T-cell (primary cell): ENCODE results near the gene STK32B. TPM values are rescaled to one million over a fixed set of nuclear protein-coding genes. Genes with fewer than 3 reads are reported as not detected.
"Not testable (repeated sequence)": the region's sequence is repeated elsewhere in the genome, so short reads cannot be mapped to it uniquely, and the experiment has no call there.

ENCODE experiments used
- ATAC-seq, 4 experiments: fragments of 200-7000 bp in 3 of 4; fragments of 150-1000 bp in 1 of 4; cut with Tn5 transposase; replicated peaks in 1 of 4; 1 replicate in 3 of 4; 2 replicates in 1 of 4; pipeline ENCODE4 v1.10.0; 2021; ENCODE audit warnings: moderate library complexity in 3 of 4, mild to moderate bottlenecking in 2 of 4, moderate number of reproducible peaks in 1 of 4
- CTCF ChIA-PET, 2 donors: fragments of 300-600 bp; sonication (Branson Sonifier 250); formaldehyde crosslinking; loops; one replicate each; lab custom pipeline; 2022; ENCODE audit warnings: antibody characterized with exemption in 2 of 2; lab: Charles Lee
- POLR2A ChIA-PET, 2 donors: fragments of 300-600 bp; sonication (Branson Sonifier 250); formaldehyde crosslinking; loops; one replicate each; lab custom pipeline; 2022; ENCODE audit warnings: antibody characterized with exemption in 2 of 2; lab: Charles Lee
- DNase-seq, 35 experiments: peaks; one replicate each; pipeline versions ENCODE4 v3.0.0 to v3.0.0-alpha.2; 2013 to 2023
- H3K27ac ChIP-seq: one replicate; pipeline ENCODE4 v1.5.1; 2013; ENCODE audit warnings: low read length
- H3K27me3 ChIP-seq, 2 experiments: replicated peaks in 1 of 2; 1 replicate in 1 of 2; 2 replicates in 1 of 2; pipeline versions ENCODE4 v1.6.1 to v1.7.0; 2013; ENCODE audit warnings: low read length in 1 of 2, mixed read lengths in 1 of 2; ENCODE audit not compliant: control insufficient read depth in 2 of 2, insufficient read depth in 2 of 2; ENCODE audit errors: extremely low read depth in 1 of 2
- H3K36me3 ChIP-seq, 2 donors: 1 replicate in 1 of 2; 2 replicates in 1 of 2; pipeline versions ENCODE4 v1.6.1 to v1.7.0; 2013; ENCODE audit warnings: low read length in 1 of 2; ENCODE audit not compliant: control insufficient read depth in 2 of 2, insufficient read depth in 1 of 2; ENCODE audit errors: extremely low read depth in 1 of 2
- H3K4me1 ChIP-seq, 2 experiments: 1 replicate in 1 of 2; 2 replicates in 1 of 2; pipeline versions ENCODE4 v1.6.1 to v1.7.0; 2013; ENCODE audit warnings: low read length in 2 of 2, mixed read lengths in 1 of 2; ENCODE audit not compliant: insufficient read depth in 2 of 2, control insufficient read depth in 1 of 2; ENCODE audit errors: extremely low read depth in 1 of 2
- H3K4me3 ChIP-seq, 2 donors: 1 replicate in 1 of 2; 2 replicates in 1 of 2; pipeline versions ENCODE4 v1.5.1 to v1.7.0; 2013; ENCODE audit warnings: mild to moderate bottlenecking in 2 of 2, low read length in 1 of 2, moderate library complexity in 1 of 2; ENCODE audit not compliant: control insufficient read depth in 1 of 2; ENCODE audit errors: extremely low read depth in 1 of 2
- H3K9me3 ChIP-seq: 2 replicates; pipeline ENCODE4 v1.7.0; 2013
- H3K27ac Mint-ChIP-seq, 2 donors: one replicate each; pipeline ENCODE4 v1.8.0; 2020 to 2021; ENCODE audit warnings: mild to moderate bottlenecking in 2 of 2, mixed read lengths in 2 of 2
- H3K27me3 Mint-ChIP-seq, 2 donors: one replicate each; pipeline ENCODE4 v1.8.0; 2021 to 2022; ENCODE audit warnings: mixed read lengths in 2 of 2
- H3K36me3 Mint-ChIP-seq: one replicate; pipeline ENCODE4 v1.8.0; 2021; ENCODE audit warnings: mixed read lengths
- H3K4me1 Mint-ChIP-seq, 3 donors: one replicate each; pipeline ENCODE4 v1.8.0; 2020 to 2022; ENCODE audit warnings: mixed read lengths in 3 of 3, mild to moderate bottlenecking in 1 of 3
- H3K4me3 Mint-ChIP-seq, 3 donors: one replicate each; pipeline ENCODE4 v1.8.0; 2020 to 2022; ENCODE audit warnings: mild to moderate bottlenecking in 3 of 3, mixed read lengths in 3 of 3, moderate library complexity in 3 of 3
- H3K9me3 Mint-ChIP-seq, 3 donors: one replicate each; pipeline ENCODE4 v1.8.0; 2020 to 2022; ENCODE audit warnings: mixed read lengths in 3 of 3
- WGBS: methylation state at CpG from one replicate; pipeline ENCODE4 v1.1.5; 2013; ENCODE audit warnings: missing lambda C conversion rate; ENCODE audit not compliant: insufficient coverage; 5-methylcytosine and 5-hydroxymethylcytosine counted together
- total RNA-seq, 35 experiments: library from RNA in 6 of 35; stranded (reverse) in 6 of 35; fragments of 120-200 nt in 1 of 35; gene quantifications; one replicate each; pipeline versions ENCODE4 v1.2.1 to v1.2.4 and lab custom pipeline; 2013 to 2026

STK32B gene
- total RNA-seq, 5 donors from 2014 or later (not counting 1 experiment from before 2014, with no cell fraction given) = 0.12 to 0.20 (median 0.15) TPM; not detected in 2

DNA sequence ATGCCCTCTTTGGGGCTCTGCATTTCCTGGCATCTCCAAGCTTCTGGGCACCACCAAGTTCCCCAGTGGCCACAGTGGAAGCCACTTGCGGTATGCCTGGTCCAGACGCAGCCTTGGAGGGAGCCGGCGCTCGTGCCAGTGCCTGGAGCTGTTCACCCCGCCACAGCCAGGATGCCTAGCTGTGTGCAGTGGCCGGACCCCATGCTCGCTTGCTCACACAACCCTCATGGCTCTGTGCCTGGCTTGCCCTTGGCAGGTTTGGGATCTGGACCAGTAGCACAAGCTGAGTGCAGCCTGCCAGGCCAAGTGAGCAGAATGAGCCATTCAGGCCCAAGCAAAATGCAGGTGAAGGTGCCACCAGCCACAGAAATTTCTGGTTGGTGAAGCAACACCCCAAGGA, 373.6 kb downstream of the STK32B start:
- H3K4me3 ChIP-seq = no peak overlapping the region
- Mint-ChIP-seq H3K27ac (no peak overlapping the region), H3K4me1 (no peaks in the 10 kb centered on the region), H3K27me3 (peaks cover 0 to 4% of the 10 kb centered on the region in 2 donors), H3K4me3 (no peak overlapping the region), H3K9me3 (peaks cover 0 to 8% (median 0%) of the 10 kb centered on the region in 3 donors), H3K36me3 (no peaks in the 10 kb centered on the region)
- H3K36me3 ChIP-seq = no peaks in the 10 kb centered on the region
- POLR2A ChIA-PET = no interaction called here
- CTCF ChIA-PET = no interaction called here
- H3K9me3 ChIP-seq = no peaks in the 10 kb centered on the region
- H3K4me1 ChIP-seq = no peaks in the 10 kb centered on the region
- no peak for DNase-seq
- H3K27me3 ChIP-seq = peaks cover 0 to 12% of the 10 kb centered on the region in 2 experiments
- H3K27ac ChIP-seq = no peak overlapping the region
- 83% methylated on average over 8 of the region's 8 CpGs for WGBS
- ATAC-seq = no peak

DNA sequence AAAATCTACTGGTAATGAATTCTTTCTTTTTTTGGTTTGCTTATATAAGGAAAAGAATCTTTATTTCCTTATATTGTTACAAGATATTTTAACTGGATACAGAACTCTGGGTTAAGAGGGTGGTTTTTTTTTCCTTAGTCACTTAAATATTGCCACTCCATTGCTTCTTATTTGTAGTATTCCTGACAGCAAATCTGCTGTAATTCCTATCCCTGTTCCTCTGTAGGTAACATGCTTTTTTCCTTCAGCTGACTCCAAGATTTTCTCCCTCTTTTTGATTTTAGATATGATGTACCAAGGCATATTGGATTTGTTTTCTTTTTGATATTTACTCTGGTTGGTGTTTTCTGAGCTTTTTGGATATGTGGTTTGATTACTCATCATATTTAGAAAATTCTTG, 378.5 kb downstream of the STK32B start:
- Mint-ChIP-seq H3K4me3 (no peak overlapping the region), H3K27ac (no peak overlapping the region), H3K9me3 (peaks cover 4 to 17% (median 9%) of the 10 kb centered on the region in 3 donors), H3K4me1 (no peaks in the 10 kb centered on the region), H3K27me3 (peaks cover 2 to 5% of the 10 kb centered on the region in 2 donors), H3K36me3 (no peaks in the 10 kb centered on the region)
- ChIA-PET CTCF (no interaction called here), POLR2A (no interaction called here)
- H3K27ac ChIP-seq = no peak overlapping the region
- no peak overlapping the region for H3K4me3 ChIP-seq
- H3K4me1 ChIP-seq = no peaks in the 10 kb centered on the region
- DNase-seq (no peak), ATAC-seq (no peak)
- H3K36me3 ChIP-seq = no peaks in the 10 kb centered on the region
- H3K27me3 ChIP-seq = peaks cover 0 to 3% of the 10 kb centered on the region in 2 experiments
- H3K9me3 ChIP-seq = no peaks in the 10 kb centered on the region

DNA sequence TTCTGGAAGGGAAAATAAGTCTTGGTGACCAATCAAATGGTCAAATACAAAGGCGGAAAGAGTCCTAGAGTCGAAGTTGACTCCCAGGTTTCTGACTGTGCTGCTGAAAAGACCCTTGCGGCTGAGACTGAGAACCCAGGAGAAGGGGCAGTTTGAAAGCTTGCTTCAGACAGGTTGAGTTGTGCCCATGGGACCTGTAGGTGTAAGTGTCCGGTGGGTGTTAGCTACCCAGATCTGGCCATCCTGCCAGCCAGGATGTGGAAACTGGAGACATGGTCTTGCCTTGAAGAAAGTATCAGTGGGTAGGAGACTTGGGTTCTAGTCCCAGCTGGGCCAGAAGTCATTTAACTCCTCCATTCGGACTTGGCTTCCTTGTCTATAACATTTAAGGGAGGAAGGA, 381.9 kb downstream of the STK32B start:
- no peak for ATAC-seq
- ChIA-PET POLR2A (no interaction called here), CTCF (interaction anchor here in 1 of 2 donors (0.7 kb wide), 1 partner anchor 1300 kb away, joined by 3 read pairs; no protein-coding TSS in a partner anchor)
- Histone ChIP-seq H3K9me3 (no peaks in the 10 kb centered on the region), H3K4me1 (no peaks in the 10 kb centered on the region), H3K27ac (no peak overlapping the region), H3K4me3 (no peak overlapping the region), H3K36me3 (no peaks in the 10 kb centered on the region), H3K27me3 (no peaks in the 10 kb centered on the region)
- H3K9me3 Mint-ChIP-seq = peaks cover 6 to 19% (median 19%) of the 10 kb centered on the region in 3 donors
- H3K4me1 Mint-ChIP-seq = no peaks in the 10 kb centered on the region
- 100% methylated on average over 3 of the region's 5 CpGs for WGBS
- no peak overlapping the region for H3K4me3 Mint-ChIP-seq
- peaks cover 2 to 5% of the 10 kb centered on the region in 2 donors for H3K27me3 Mint-ChIP-seq
- DNase-seq = no peak
- no peaks in the 10 kb centered on the region for H3K36me3 Mint-ChIP-seq
- H3K27ac Mint-ChIP-seq = no peak overlapping the region

DNA sequence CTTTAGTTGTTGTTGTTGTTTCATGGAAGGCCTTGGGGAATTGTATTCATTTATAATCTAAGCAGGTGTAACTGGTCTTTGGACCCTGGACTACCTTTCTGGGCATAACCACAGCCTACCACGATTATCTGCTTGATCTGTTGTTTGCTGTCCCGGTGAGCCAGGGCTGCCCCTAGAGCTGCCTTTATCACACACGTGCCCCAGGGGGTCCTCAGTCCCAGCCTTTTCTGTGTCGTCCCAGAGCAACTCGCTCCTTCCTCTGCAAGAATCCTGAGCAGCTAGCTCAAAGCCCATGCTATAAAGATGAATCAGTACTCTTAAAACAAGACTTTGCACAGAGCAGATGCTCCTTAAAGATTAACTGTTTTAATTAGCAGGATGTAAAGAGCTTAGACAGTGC, 383.9 kb downstream of the STK32B start:
- DNase-seq (no peak), ATAC-seq (no peak)
- Mint-ChIP-seq H3K4me3 (no peak overlapping the region), H3K27ac (no peak overlapping the region), H3K36me3 (no peaks in the 10 kb centered on the region), H3K9me3 (peaks cover 7 to 22% (median 10%) of the 10 kb centered on the region in 3 donors), H3K4me1 (no peaks in the 10 kb centered on the region), H3K27me3 (peaks cover 2 to 5% of the 10 kb centered on the region in 2 donors)
- no peaks in the 10 kb centered on the region for H3K9me3 ChIP-seq
- H3K4me1 ChIP-seq = no peaks in the 10 kb centered on the region
- WGBS = 63% methylated on average over 2 of the region's 5 CpGs
- H3K4me3 ChIP-seq = no peak overlapping the region
- no peaks in the 10 kb centered on the region for H3K36me3 ChIP-seq
- POLR2A ChIA-PET = no interaction called here
- H3K27ac ChIP-seq = no peak overlapping the region
- CTCF ChIA-PET = no interaction called here
- no peaks in the 10 kb centered on the region for H3K27me3 ChIP-seq

DNA sequence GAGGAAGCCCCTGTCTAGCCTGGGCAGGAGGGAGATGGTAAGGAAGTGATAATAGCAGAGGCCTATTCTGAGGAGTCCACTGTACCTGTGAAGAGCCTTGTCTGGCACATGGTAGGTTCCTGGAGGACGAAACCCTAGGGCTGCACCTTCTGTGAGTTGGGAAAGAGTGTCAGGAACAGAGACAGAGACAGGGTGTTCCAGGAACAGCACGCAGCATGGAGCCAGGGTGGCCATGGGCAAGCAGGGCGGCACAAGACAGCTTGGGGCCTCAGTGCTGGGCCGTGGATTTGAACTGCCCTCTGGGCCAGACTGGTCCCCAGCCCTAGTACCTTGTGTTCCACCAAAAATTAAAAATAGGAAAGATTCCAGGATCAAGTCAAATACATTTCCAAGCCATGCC, 384.5 kb downstream of the STK32B start:
- 79% methylated on average over 4 of the region's 4 CpGs for WGBS
- DNase-seq (no peak), ATAC-seq (no peak)
- Histone ChIP-seq H3K9me3 (no peaks in the 10 kb centered on the region), H3K27ac (no peak overlapping the region), H3K4me3 (no peak overlapping the region), H3K4me1 (no peaks in the 10 kb centered on the region), H3K36me3 (no peaks in the 10 kb centered on the region), H3K27me3 (no peaks in the 10 kb centered on the region)
- no peaks in the 10 kb centered on the region for H3K36me3 Mint-ChIP-seq
- no peak overlapping the region for H3K27ac Mint-ChIP-seq
- no peak overlapping the region for H3K4me3 Mint-ChIP-seq
- peaks cover 4 to 22% (median 6%) of the 10 kb centered on the region in 3 donors for H3K9me3 Mint-ChIP-seq
- ChIA-PET POLR2A (no interaction called here), CTCF (no interaction called here)
- H3K4me1 Mint-ChIP-seq = no peaks in the 10 kb centered on the region
- H3K27me3 Mint-ChIP-seq = peaks cover 2 to 5% of the 10 kb centered on the region in 2 donors

DNA sequence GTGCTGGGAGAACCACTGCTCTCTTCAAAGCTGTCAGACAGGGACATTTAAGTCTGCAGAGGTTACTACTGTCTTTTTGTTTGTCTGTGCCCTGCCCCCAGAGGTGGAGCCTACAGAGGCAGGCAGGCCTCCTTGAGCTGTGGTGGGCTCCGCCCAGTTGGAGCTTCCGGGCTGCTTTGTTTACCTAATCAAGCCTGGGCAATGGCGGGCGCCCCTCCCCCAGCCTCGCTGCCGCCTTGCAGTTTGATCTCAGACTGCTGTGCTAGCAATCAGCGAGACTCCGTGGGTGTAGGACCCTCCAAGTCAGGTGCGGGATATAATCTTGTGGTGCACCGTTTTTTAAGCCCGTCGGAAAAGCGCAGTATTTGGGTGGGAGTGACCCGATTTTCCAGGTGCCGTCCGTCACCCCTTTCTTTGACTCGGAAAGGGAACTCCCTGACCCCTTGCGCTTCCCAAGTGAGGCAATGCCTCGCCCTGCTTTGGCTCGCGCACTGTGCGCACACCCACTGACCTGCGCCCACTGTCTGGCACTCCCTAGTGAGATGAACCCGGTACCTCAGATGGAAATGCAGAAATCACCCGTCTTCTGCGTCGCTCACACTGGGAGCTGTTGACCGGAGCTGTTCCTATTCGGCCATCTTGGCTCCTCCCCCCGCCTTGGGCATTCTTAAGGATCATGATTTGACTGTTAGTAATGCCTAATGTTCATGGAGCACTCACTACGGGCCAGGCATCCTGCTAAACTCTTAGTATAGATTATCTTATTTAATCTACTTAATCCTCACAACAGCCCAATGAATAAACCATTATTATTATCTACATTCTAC, 392.9 kb downstream of the STK32B start:
- H3K4me1 Mint-ChIP-seq, H3K4me3 Mint-ChIP-seq, H3K36me3 Mint-ChIP-seq, H3K27me3 ChIP-seq, CTCF ChIA-PET, ATAC-seq, DNase-seq, H3K36me3 ChIP-seq, POLR2A ChIA-PET, H3K4me1 ChIP-seq, H3K4me3 ChIP-seq, H3K27ac Mint-ChIP-seq, H3K27ac ChIP-seq, H3K9me3 Mint-ChIP-seq, H3K9me3 ChIP-seq, H3K27me3 Mint-ChIP-seq: not testable (repeated sequence)
- 90% methylated on average over 6 of the region's 31 CpGs for WGBS
